T-cell (primary cell): ENCODE results near the gene ISCU. TPM values are rescaled to one million over a fixed set of nuclear protein-coding genes. Genes with fewer than 3 reads are reported as not detected.

Experiments
- ATAC-seq, 4 experiments: fragments of 200-7000 bp in 3 of 4; fragments of 150-1000 bp in 1 of 4; cut with Tn5 transposase; replicated peaks in 1 of 4; 1 replicate in 3 of 4; 2 replicates in 1 of 4; pipeline ENCODE4 v1.10.0; 2021; ENCODE audit warnings: moderate library complexity in 3 of 4, mild to moderate bottlenecking in 2 of 4, moderate number of reproducible peaks in 1 of 4
- CTCF ChIA-PET, 2 donors: fragments of 300-600 bp; sonication (Branson Sonifier 250); formaldehyde crosslinking; loops; one replicate each; lab custom pipeline; 2022; ENCODE audit warnings: antibody characterized with exemption in 2 of 2; lab: Charles Lee
- POLR2A ChIA-PET, 2 donors: fragments of 300-600 bp; sonication (Branson Sonifier 250); formaldehyde crosslinking; loops; one replicate each; lab custom pipeline; 2022; ENCODE audit warnings: antibody characterized with exemption in 2 of 2; lab: Charles Lee
- DNase-seq, 35 experiments: peaks; one replicate each; pipeline versions ENCODE4 v3.0.0 to v3.0.0-alpha.2; 2013 to 2023
- H3K27ac ChIP-seq: one replicate; pipeline ENCODE4 v1.5.1; 2013; ENCODE audit warnings: low read length
- H3K27me3 ChIP-seq, 2 experiments: replicated peaks in 1 of 2; 1 replicate in 1 of 2; 2 replicates in 1 of 2; pipeline versions ENCODE4 v1.6.1 to v1.7.0; 2013; ENCODE audit warnings: low read length in 1 of 2, mixed read lengths in 1 of 2; ENCODE audit not compliant: control insufficient read depth in 2 of 2, insufficient read depth in 2 of 2; ENCODE audit errors: extremely low read depth in 1 of 2
- H3K36me3 ChIP-seq, 2 donors: 1 replicate in 1 of 2; 2 replicates in 1 of 2; pipeline versions ENCODE4 v1.6.1 to v1.7.0; 2013; ENCODE audit warnings: low read length in 1 of 2; ENCODE audit not compliant: control insufficient read depth in 2 of 2, insufficient read depth in 1 of 2; ENCODE audit errors: extremely low read depth in 1 of 2
- H3K4me1 ChIP-seq, 2 experiments: 1 replicate in 1 of 2; 2 replicates in 1 of 2; pipeline versions ENCODE4 v1.6.1 to v1.7.0; 2013; ENCODE audit warnings: low read length in 2 of 2, mixed read lengths in 1 of 2; ENCODE audit not compliant: insufficient read depth in 2 of 2, control insufficient read depth in 1 of 2; ENCODE audit errors: extremely low read depth in 1 of 2
- H3K4me3 ChIP-seq, 2 donors: 1 replicate in 1 of 2; 2 replicates in 1 of 2; pipeline versions ENCODE4 v1.5.1 to v1.7.0; 2013; ENCODE audit warnings: mild to moderate bottlenecking in 2 of 2, low read length in 1 of 2, moderate library complexity in 1 of 2; ENCODE audit not compliant: control insufficient read depth in 1 of 2; ENCODE audit errors: extremely low read depth in 1 of 2
- H3K9me3 ChIP-seq: 2 replicates; pipeline ENCODE4 v1.7.0; 2013
- H3K27ac Mint-ChIP-seq, 2 donors: one replicate each; pipeline ENCODE4 v1.8.0; 2020 to 2021; ENCODE audit warnings: mild to moderate bottlenecking in 2 of 2, mixed read lengths in 2 of 2
- H3K27me3 Mint-ChIP-seq, 2 donors: one replicate each; pipeline ENCODE4 v1.8.0; 2021 to 2022; ENCODE audit warnings: mixed read lengths in 2 of 2
- H3K36me3 Mint-ChIP-seq: one replicate; pipeline ENCODE4 v1.8.0; 2021; ENCODE audit warnings: mixed read lengths
- H3K4me1 Mint-ChIP-seq, 3 donors: one replicate each; pipeline ENCODE4 v1.8.0; 2020 to 2022; ENCODE audit warnings: mixed read lengths in 3 of 3, mild to moderate bottlenecking in 1 of 3
- H3K4me3 Mint-ChIP-seq, 3 donors: one replicate each; pipeline ENCODE4 v1.8.0; 2020 to 2022; ENCODE audit warnings: mild to moderate bottlenecking in 3 of 3, mixed read lengths in 3 of 3, moderate library complexity in 3 of 3
- H3K9me3 Mint-ChIP-seq, 3 donors: one replicate each; pipeline ENCODE4 v1.8.0; 2020 to 2022; ENCODE audit warnings: mixed read lengths in 3 of 3
- WGBS: methylation state at CpG from one replicate; pipeline ENCODE4 v1.1.5; 2013; ENCODE audit warnings: missing lambda C conversion rate; ENCODE audit not compliant: insufficient coverage; 5-methylcytosine and 5-hydroxymethylcytosine counted together
- total RNA-seq, 35 experiments: library from RNA in 6 of 35; stranded (reverse) in 6 of 35; fragments of 120-200 nt in 1 of 35; gene quantifications; one replicate each; pipeline versions ENCODE4 v1.2.1 to v1.2.4 and lab custom pipeline; 2013 to 2026

ISCU gene
- total RNA-seq, 5 donors from 2014 or later (not counting 1 experiment from before 2014, with no cell fraction given): 108 to 190 (median 130) TPM

GRCh38 chr12:108565976-108566375, 3.6 kb downstream of the ISCU start:
- POLR2A ChIA-PET: interaction anchor here (0.6 to 1.8 kb wide), 4 partner anchors 53 to 239 kb away, joined by 3 to 5 read pairs (median 3); partner anchors contain the start of gene SELPLG (in 1 of the 2)
- CTCF ChIA-PET: interaction anchor here (0.6 to 11.9 kb wide), 10 partner anchors 12 to 238 kb away, joined by 3 to 140 read pairs (median 4); no protein-coding TSS in a partner anchor
- no peak overlapping the region for H3K4me3 Mint-ChIP-seq
- H3K27ac Mint-ChIP-seq: peak overlapping the region; percentile 83 to 98
- Histone ChIP-seq H3K4me1 (peaks cover 43 to 55% of the 10 kb centered on the region in 2 experiments), H3K27ac (peak overlapping the region; percentile 30), H3K27me3 (no peaks in the 10 kb centered on the region), H3K9me3 (no peaks in the 10 kb centered on the region), H3K36me3 (peaks cover 0 to 51% of the 10 kb centered on the region in 2 donors), H3K4me3 (no peak overlapping the region)
- H3K9me3 Mint-ChIP-seq: no peaks in the 10 kb centered on the region
- H3K27me3 Mint-ChIP-seq: no peaks in the 10 kb centered on the region
- peaks cover 60 to 79% (median 75%) of the 10 kb centered on the region in 3 donors for H3K4me1 Mint-ChIP-seq
- WGBS: 6% methylated on average over 2 of the region's 2 CpGs
- peak; percentile 19 to 73 (median 41) for DNase-seq
- ATAC-seq: peak in 2 of 4 experiments; percentile 12
- H3K36me3 Mint-ChIP-seq: peaks cover 25% of the 10 kb centered on the region

- POLR2A ChIA-PET: interaction anchor here (0.8 to 1.8 kb wide), 3 partner anchors 52 to 238 kb away, joined by 3 to 5 read pairs (median 3); partner anchors contain the start of gene SELPLG (in 1 of the 2)
- Mint-ChIP-seq H3K27ac (peak overlapping the region; percentile 83 to 98), H3K4me3 (no peak overlapping the region), H3K4me1 (peaks cover 59 to 81% (median 73%) of the 10 kb centered on the region in 3 donors), H3K9me3 (no peaks in the 10 kb centered on the region), H3K27me3 (no peaks in the 10 kb centered on the region), H3K36me3 (peaks cover 25% of the 10 kb centered on the region)
- CTCF ChIA-PET: interaction anchor here (0.6 to 11.9 kb wide), 8 partner anchors 10 to 98 kb away, joined by 3 to 140 read pairs (median 4); no protein-coding TSS in a partner anchor
- peak overlapping the region; percentile 30 for H3K27ac ChIP-seq
- 100% methylated on average over 3 of the region's 4 CpGs for WGBS
- peaks cover 0 to 51% of the 10 kb centered on the region in 2 donors for H3K36me3 ChIP-seq
- H3K4me1 ChIP-seq: peaks cover 47 to 60% of the 10 kb centered on the region in 2 experiments
- no peaks in the 10 kb centered on the region for H3K27me3 ChIP-seq
- ATAC-seq (no peak), DNase-seq (no peak)
- no peaks in the 10 kb centered on the region for H3K9me3 ChIP-seq
- H3K4me3 ChIP-seq: no peak overlapping the region
Measured at GRCh38 chr12:108566452-108566851, 4.1 kb downstream of the ISCU start.

DNA sequence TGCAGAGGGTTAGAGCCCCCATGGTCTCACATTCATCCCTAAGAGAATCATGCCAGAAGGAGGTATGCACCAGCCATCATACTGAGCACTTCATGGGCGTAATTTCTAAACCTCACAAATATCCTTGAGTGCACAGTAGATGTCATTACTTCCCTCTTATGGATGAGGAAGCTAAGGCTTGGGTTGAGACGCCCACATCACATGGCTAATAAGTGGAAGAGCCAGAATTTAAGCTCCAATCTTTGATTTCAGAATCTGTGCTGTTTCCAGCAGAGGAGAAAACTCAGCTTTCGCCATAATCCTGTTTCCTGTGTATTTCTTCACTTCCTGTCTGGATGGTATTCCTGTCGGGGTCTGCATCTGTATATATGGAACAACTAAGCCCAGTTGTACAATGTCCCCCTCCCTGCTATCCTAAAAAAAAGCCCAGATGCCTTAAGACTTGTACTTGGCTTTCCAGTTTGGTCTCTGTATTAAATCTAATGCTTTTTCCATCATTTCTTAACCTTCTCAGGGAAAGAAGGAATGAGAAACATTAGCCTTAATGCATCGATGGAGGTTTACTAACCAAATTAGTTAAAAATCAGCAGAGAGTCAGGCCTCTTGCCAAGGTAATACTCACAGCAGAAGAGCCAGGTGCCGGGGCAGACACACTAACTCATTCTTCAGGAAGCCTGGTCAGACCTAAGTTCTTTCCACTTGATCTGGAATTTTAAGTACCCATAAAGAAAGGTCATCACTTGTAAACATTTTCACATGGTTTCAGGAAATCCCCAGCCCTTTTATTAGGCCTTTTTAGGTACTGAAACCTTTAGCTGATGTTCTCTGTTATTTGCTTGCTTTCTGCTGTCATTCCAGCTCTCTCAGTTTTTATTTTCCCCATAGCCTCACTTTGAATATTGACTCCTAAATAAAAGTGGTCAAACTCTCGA, 5.3 kb downstream of the ISCU start:
- peaks cover 42 to 68% of the 10 kb centered on the region in 2 experiments for H3K4me1 ChIP-seq
- 85% methylated on average over 4 of the region's 7 CpGs for WGBS

GRCh38 chr12:108568338-108569154, 6.2 kb downstream of the ISCU start:
- Histone ChIP-seq H3K9me3 (no peaks in the 10 kb centered on the region), H3K4me1 (peaks cover 38 to 60% of the 10 kb centered on the region in 2 experiments), H3K4me3 (no peak overlapping the region), H3K27me3 (no peaks in the 10 kb centered on the region), H3K36me3 (peaks cover 0 to 51% of the 10 kb centered on the region in 2 donors), H3K27ac (peak overlapping the region; percentile 82)
- ChIA-PET CTCF (interaction anchor here (0.6 to 11.9 kb wide), 14 partner anchors 9 to 236 kb away, joined by 3 to 140 read pairs (median 4); partner anchors contain the start of gene SELPLG (in 1 of the 2)), POLR2A (interaction anchor here in 1 of 2 donors (0.9 to 1.1 kb wide), 2 partner anchors 49 to 65 kb away, joined by 5 to 12 read pairs; partner anchors contain the start of gene SELPLG)
- DNase-seq: peak; percentile 20 to 90 (median 76)
- no peaks in the 10 kb centered on the region for H3K9me3 Mint-ChIP-seq
- H3K27ac Mint-ChIP-seq: peak overlapping the region; percentile 95 to 98
- WGBS: 8% methylated on average over 7 of the region's 10 CpGs
- peaks cover 70 to 92% (median 88%) of the 10 kb centered on the region in 3 donors for H3K4me1 Mint-ChIP-seq
- H3K4me3 Mint-ChIP-seq: peak overlapping the region; percentile 51 to 81 (median 51)
- ATAC-seq: peak; percentile 94 to 98 (median 95)
- peaks cover 25% of the 10 kb centered on the region for H3K36me3 Mint-ChIP-seq
- H3K27me3 Mint-ChIP-seq: no peaks in the 10 kb centered on the region

More for the DNA sequence above, 5.3 kb downstream of the ISCU start:
- Mint-ChIP-seq H3K36me3 (peaks cover 25% of the 10 kb centered on the region), H3K9me3 (no peaks in the 10 kb centered on the region), H3K27me3 (no peaks in the 10 kb centered on the region), H3K27ac (peak overlapping the region; percentile 95 to 98), H3K4me1 (peaks cover 62 to 89% (median 81%) of the 10 kb centered on the region in 3 donors), H3K4me3 (peak overlapping the region in 1 of 3 donors; percentile 81)
- Histone ChIP-seq H3K27ac (peak overlapping the region; percentile 82), H3K27me3 (no peaks in the 10 kb centered on the region), H3K4me3 (no peak overlapping the region), H3K36me3 (peaks cover 0 to 51% of the 10 kb centered on the region in 2 donors), H3K9me3 (no peaks in the 10 kb centered on the region)
- CTCF ChIA-PET: interaction anchor here (0.6 to 11.9 kb wide), 10 partner anchors 50 to 237 kb away, joined by 3 to 140 read pairs (median 6); no protein-coding TSS in a partner anchor
- no peak for ATAC-seq
- no peak for DNase-seq
- POLR2A ChIA-PET: interaction anchor here (0.6 to 0.9 kb wide), 2 partner anchors 50 to 57 kb away, joined by 4 to 5 read pairs; no protein-coding TSS in a partner anchor

DNA sequence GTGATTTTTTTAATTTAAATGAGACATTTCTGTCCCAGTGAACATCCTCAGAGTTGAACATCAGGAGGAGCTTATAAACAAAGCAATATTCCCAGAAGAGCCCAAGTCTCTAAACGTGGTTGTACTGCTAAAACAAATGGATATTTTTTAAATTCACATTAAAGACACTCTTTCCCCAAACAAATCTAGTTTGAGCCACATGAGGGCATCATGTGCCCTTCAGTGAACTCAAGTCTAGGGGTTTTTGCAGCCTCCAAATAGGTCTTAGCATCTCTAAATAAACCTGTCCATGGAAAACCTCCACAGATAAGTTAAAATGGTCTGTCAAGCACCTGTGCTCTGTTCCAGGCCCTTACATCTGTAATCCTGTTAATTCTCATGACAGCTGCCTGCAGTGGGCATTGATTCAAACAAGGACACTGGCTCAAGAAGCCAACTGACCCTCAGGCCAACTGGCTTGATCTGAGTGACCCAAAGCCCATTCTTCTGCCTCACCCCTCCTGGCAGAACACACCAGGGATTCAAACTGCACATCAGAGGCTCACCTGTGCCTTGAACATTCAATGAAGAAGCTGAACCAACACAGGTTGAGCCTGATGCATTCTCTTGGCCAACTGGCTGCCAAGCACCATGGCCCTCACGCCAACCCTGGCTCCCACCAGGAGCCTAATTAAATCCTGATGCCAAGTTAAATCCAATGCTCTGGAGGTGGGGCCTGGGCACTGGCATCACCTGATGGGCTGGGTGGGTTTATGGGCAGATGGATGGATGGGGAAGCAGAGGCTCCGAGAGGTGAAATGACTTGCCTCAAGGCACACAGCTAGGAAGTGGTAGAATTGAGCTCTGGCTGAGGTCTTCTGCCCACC, 8.6 kb downstream of the ISCU start:
- peak overlapping the region in 1 of 3 donors; percentile 81 for H3K4me3 Mint-ChIP-seq
- H3K27me3 ChIP-seq: no peaks in the 10 kb centered on the region
- H3K4me1 ChIP-seq: peaks cover 38 to 62% of the 10 kb centered on the region in 2 experiments
- no peak for ATAC-seq
- H3K36me3 Mint-ChIP-seq: peaks cover 15% of the 10 kb centered on the region
- DNase-seq: peak in 4 of 35 experiments; percentile 14 to 50 (median 15)
- ChIA-PET CTCF (interaction anchor here (0.6 to 11.9 kb wide), 6 partner anchors 42 to 93 kb away, joined by 3 to 140 read pairs (median 5); no protein-coding TSS in a partner anchor), POLR2A (no interaction called here)
- no peaks in the 10 kb centered on the region for H3K27me3 Mint-ChIP-seq
- H3K4me3 ChIP-seq: no peak overlapping the region
- peak overlapping the region; percentile 40 for H3K27ac ChIP-seq
- no CpG with 5 or more reads among the region's 3 CpGs for WGBS
- peaks cover 86 to 93% (median 86%) of the 10 kb centered on the region in 3 donors for H3K4me1 Mint-ChIP-seq
- H3K9me3 Mint-ChIP-seq: no peaks in the 10 kb centered on the region
- H3K36me3 ChIP-seq: peaks cover 0 to 30% of the 10 kb centered on the region in 2 donors
- peak overlapping the region; percentile 88 to 98 for H3K27ac Mint-ChIP-seq
- no peaks in the 10 kb centered on the region for H3K9me3 ChIP-seq
